SHP77 (cell line): Measurements from ENCODE around the gene CPNE7.
A peak's percentile ranks its signal among the peaks of the same experiment; 100 is the strongest.
"Not testable (repeated sequence)": the region's sequence is repeated elsewhere in the genome, so short reads cannot be mapped to it uniquely, and the experiment has no call there.

ENCODE experiments used
- DNase-seq, 2 experiments: peaks; one replicate each; lab custom pipeline; 2025; lab: John Stamatoyannopoulos, UW

The CPNE7 gene

DNA sequence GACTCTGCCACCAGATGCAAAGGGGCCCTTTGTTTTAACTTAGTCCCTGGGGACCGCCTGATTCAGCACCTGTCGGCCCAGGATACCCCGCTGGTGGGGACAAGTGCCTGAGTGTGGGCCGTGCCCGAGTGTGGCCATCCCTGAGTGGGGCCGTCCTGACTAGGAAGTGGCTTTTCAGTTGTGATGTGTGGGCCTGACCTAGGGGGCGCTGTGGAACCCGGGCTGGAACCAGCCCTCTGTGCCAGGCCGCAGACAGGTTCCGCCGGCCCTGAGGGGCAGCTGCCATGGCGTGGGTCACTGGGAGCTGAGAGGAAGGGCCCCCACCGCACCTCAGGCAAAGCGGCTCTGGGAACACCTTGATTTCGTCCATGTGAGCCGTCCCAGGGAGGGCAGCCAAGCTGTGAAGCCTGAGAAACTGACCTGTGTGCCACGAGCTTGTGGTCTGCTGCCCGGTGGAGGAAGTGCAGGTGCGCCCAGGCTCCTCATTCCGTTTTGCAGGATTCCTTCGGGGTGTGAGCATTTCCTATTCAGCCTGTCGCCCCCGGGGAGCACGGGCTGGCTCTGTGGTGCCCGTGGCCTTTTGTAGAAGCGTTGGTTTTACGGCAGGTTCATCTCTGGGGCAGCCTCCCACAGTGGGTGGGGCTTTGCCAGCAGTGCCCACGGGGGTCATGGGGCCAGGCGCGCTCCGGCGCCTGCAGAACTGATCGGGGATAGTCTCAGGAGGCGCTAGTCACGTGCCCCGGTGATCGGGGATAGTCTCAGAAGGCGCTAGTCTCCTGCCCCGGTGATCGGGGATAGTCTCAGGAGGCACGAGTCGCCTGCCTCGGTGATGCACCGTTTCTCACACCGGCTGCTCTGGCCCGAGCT, 9.8 kb upstream of the CPNE7 start:
- DNase-seq: peak; percentile 30 to 62

DNA sequence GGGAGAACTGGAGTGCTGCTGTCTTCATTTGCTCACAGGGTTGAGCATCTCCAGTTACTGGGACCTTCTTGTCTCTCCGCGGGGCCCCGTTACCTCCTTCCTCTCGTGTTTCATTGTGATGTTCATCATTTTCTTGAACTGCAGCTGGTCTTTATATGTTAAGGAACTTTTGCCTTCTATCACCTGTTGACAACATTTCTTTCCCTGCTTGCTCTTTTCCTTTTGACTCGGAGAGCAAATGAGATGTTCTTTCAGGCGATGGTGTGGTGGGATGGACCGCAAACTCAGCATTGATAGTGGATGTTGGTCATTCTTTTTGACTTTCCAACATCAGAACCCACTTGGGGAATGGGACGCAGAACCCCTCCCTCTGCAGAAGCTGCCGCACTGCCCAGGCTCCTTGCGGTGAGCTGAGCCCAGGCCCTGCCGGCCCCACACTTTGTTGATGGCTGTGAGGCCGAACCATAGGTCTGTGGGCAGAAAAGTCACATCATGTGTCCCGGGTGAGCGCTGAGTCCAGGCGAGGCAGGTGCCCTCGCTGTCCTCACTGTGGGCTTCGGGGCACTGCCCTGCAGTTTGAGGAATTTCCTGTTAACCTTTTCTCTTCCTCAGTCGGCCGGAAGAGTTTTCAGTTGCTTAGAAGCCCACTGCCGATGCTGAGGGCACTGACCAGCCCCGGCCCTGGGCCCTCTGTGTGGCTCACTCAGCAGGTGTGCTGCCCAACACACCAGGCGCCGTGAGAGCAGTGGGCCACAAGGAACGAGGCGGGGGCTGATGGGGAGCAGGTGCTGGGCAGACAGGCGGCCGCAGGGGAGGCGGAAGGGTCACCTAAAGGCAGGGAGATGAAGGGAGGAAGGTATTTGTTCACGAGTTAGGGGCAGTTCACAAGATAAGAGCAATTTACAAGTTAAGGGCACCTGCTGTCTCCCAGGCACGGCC, 7.6 kb upstream of the CPNE7 start:
- no peak for DNase-seq

DNA sequence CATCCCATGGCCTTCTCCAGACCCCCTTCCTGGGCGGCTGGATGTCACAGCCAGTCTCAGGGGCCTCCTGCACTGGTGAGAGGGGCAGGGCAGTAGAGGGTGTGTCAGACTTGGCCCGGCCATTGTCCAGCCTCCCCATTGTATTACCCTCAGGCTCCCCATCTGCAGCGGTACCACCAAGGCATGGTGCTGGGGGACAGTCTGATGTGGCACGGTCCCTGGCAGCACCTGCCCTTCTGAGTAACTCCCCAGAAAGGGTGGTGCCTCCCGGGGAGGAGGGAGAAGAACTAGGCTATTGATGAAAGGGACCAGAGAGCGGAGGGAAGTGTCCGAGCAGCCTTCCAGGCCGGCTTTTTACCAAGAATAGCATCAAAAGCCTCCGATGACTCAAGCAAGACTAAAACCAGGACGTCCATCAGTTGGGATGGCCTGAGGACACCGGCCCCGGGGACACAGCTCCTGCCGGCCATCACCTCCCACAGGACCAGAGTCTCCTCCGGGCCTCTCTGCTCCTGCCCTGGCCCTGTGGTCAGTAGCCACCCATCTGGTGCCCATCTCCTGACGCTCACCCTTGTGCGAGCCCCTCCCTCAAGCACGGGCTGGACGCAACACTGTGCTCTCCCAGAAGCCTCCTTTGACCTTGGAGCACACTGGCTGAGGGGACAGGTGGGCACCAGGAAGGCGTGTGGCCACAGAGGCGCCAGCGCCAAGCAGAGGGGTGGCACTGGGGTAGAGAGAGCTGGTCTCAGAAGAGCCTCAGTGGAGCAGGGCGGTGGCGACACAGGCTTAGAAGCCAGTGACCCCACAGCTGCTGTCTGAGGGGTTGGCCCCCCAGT, 5.8 kb upstream of the CPNE7 start:
- no peak for DNase-seq

DNA sequence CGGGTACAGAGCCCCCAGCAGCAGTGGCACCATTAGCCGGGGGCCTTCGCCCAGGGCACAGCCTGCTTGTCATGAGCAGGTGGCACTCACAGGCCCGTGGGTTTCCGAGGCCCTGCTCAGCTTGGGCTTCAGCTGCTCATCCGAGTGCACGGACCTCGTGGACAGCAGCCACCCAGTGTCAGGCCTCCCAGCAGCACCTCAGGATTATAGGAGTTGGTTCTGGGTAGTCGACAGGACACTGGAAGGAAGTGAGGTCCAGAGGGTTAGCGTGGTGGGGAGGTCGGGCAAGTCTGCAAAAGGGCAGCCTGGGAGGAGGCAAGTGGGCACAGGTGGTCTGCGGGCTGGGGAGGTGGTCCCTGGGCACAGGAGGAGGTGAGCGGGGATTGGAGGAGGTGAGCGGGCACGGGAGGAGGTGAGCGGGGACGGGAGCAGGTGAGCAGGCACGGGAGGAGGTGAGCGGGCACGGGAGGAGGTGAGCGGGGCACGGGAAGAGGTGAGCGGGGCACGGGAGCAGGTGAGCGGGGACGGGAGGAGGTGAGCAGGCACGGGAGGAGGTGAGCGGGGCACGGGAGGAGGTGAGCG, 5.1 kb upstream of the CPNE7 start:
- no peak for DNase-seq

DNA sequence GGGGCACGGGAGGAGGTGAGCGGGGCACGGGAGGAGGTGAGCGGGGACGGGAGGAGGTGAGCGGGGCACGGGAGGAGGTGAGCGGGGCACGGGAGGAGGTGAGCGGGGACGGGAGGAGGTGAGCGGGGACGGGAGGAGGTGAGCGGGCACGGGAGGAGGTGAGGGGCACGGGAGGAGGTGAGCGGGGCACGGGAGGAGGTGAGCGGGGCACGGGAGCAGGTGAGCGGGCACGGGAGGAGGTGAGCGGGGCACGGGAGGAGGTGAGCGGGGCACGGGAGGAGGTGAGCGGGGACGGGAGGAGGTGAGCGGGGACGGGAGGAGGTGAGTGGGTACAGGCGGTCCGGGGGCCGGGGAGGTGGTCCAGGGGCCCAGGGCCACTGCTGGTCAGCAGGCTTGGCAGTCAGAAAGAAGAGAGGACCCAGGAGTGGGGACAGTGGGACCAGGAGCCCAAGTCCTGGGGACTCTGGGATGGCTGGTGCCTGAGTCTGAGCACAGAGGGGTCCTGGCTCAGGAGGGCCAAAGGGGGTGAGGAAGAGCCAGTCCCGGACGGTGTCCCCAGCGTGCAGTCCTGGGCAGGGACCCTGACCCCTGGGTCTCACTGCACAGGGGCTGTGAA, 4.5 kb upstream of the CPNE7 start:
- DNase-seq: not testable (repeated sequence)

DNA sequence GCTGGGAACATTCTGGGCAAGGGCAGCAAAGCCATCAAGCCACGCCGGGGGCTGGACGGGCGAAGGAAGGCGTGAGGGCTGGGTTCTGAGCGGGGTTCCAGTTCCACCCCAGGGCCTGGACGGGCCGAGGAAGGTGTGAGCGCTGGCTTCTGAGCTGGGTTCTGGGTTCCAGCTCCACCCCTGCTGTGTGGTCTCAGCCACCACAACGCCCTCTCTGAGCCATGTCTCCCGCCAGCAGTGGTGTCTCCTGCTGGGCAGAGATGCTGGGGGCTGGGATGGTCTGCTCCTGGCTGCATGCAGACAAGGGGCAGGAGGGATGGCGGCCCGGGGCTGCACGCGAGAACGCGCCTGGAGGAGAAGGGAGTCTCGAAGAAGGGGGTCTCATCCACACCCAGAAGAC, 3.9 kb upstream of the CPNE7 start:
- no peak for DNase-seq

DNA sequence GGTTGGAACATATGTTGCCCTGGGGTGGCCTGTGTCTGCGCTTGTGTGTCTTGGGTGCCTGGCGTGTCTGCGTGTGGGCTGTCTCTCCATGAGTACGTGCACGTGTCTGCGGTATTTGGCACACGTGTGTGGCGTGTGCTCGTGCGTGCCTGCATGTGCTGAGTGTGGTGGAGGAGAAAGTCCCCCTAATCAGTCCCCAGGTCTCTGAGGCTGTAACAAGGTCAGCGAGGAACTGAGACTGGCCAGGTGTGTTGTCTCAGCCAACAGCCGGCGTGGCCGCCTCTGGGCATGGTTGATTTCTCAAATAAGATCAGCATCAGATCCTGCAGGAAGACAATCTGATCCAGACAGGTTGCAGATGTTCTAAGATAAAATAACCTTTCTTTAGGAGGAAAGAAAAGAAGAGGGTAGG, 3.5 kb upstream of the CPNE7 start:
- DNase-seq: no peak

DNA sequence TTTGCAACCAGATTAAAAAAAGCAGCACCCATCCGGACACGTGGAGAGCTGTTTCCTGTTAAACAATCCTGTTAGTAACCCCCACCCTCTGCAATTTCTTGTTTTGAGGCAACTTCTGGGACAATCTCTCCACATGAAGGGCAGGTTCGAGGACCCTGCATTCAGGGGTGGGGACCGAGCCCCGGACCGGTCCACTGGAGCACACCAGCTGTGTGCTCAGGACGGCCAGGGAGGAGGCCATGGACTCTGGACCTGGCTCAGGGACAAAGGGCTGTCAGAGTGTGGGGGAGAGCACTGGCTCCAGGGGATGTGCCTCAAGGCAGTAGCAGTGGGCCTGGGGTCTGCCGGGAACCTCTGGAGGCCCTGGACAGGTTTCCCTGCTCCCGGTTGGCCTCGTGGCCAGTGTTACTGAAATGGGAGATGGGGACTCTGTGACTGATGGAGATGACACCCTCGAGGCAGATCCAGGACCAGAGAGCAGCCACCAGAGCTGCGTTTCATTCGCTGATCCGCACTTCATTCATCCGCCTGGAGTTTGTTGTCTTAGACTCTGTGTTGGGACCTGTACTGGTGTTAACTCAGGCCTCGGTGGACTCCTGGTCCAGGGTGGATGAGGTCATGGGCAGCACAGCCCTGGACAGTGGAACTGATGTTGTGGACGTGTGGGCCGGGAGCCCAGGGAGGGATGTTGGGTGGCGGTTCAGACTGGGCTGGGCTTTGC, 2.9 kb upstream of the CPNE7 start:
- no peak for DNase-seq

DNA sequence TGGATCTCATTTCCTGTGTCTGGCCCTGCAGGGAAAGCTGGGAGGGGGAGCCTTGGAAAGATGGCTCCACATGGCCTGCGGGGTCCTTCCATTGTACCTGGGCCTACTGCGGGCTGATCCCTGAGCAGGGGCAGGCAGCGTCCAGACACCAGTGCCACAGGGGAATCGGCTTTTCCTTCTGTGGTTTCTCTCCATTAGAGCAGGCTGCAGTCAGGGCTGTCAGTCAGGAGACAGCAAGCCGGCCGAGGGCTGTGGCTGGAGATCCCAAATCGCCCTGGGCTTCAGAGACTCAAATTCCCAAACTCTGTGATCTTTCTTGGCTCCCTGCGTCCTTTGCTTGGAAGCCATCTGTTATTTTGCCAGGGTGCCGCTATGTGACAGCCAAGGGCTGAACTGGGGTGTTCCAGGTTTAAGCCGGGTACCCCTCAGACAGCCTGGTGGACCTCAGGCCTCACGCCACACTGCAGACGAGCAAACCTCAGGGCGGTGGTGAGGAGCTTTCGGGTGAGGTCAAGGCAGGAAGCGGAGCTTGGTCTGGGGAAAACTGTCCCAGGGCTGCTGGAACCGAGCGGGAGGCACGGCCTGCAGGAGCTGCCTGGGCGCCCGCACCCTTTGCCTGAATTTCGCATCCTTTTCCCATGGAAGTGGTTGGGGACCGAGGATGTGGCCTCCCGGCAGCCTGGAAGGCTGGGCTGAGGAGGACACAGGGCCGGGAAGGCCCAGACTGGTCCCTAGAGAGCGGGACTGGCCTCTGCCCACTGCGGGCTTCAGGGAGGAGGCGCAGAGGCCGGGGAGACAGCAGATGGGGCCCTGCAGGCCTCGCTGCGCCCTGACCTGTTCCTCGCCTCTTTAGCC, 1.5 kb upstream of the CPNE7 start:
- DNase-seq: no peak

DNA sequence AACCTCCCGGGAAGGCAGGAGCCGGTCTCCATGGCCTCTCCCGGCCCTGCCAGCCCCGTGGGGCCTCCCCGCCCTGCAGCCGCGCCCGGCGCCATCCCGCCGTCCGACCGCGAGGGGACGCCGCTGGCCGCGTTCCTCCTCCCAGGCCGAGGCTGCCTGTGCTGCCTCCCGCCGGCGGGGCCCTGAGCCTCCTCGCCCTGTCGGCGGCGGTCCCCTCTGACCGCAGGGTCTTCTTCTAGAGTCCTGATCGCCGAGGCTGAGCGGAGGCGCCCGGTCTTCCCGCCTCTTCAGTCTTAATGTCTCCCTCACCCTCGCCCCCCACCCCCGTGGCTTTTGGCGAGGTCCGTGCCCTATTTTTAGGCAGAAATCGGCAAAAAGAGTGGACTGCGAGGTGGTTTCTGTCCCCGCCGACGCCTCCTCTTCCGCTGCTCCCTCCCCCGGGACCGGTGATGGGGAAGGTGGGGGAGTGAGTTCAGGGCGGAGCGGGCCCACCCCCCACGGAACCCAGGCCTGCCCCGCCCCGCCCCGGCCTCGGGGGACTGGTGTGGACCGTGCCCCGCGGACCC, 794 bp upstream of the CPNE7 start:
- DNase-seq: no peak

DNA sequence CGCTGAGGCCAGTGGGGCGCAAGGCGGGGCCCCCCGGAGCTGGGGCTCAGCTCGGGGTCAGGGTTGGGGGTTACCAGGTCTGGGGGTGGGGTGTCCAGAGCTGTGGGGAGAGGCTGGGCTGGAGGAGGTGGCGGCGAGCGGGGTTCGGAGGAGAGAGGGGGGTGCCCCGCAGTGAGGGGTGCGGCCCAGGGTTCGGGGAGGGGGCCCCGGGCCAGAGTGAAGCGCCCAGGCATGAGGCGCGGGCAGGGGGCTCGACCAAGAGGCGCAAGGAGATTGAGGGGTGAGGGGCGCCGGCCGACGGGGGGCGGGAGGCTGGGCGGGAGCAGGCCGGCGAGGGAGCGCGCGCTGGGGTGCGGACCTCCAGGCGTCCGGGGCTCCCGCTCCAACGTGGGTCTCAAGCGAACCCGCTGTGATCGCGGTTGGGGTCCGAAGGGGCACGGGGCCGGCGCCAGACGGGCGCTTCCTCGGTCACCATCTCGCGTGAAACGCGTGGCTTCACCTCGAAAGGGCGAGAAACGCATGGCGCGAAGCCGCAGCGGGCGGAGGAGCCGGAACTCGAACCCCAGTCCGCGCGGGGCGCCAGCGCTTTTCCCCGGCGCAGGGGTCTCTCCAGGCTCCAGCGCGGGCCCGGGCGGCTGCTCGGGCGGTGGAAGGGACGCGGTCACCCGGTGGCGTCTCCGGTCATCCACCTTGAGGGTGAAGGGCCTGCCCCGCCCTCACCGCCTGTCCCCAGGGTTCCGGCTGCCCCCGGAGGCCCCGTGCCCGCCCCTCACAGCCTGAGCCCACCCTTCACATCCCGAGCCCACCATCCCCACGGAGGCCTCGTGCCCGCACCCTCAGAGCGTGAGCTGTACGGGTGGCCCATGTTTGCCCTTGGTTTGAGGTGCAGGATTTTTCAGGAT, 846 bp downstream of the CPNE7 start:
- no peak for DNase-seq

DNA sequence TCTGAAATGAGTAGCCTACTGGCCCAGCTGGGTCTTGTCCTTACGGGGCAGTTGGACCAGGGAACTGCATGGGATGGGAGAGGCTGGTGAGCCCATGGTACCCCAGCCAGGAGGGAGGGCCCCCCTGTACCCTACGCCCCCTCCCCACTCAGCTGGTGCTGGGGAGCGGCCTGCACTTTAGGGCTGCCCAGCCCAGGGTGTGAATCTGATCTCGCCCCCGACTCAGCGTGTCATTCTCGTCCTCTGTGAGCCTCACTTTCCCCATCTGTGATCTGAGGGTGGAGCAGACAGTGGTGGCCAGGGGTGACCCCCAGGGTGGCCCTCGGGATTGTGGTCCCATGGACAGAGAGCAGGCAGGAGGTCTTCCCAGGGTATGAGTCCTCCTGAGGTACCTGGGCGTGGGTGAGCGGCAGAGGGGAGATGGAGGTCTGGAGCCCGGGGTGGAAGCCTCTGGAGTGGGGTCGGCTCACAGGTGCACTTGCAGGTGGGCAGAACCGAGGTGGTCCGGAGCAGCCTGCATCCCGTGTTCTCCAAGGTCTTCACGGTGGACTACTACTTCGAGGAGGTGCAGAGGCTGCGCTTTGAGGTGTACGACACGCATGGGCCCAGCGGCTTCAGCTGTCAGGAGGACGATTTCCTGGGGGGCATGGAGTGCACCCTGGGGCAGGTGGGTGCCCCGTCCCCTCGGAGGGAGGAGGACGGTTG, 1.6 kb downstream of the CPNE7 start:
- DNase-seq: no peak

DNA sequence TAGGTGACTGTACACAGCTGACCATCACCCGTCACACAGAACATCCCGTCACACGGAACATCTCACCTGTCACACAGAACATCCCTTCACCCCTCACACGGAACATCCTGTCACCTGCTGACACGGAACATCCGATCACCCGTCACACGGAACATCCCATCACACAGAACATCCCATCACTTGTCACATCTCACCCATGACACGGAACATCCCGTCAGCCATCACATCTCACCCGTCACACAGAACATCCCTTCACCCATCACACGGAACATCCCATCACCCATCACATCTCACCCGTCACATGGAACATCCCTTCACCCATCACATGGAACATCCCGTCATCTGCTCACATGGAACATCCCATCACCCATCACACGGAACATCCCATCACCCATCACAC, 3.8 kb downstream of the CPNE7 start:
- DNase-seq: no peak

DNA sequence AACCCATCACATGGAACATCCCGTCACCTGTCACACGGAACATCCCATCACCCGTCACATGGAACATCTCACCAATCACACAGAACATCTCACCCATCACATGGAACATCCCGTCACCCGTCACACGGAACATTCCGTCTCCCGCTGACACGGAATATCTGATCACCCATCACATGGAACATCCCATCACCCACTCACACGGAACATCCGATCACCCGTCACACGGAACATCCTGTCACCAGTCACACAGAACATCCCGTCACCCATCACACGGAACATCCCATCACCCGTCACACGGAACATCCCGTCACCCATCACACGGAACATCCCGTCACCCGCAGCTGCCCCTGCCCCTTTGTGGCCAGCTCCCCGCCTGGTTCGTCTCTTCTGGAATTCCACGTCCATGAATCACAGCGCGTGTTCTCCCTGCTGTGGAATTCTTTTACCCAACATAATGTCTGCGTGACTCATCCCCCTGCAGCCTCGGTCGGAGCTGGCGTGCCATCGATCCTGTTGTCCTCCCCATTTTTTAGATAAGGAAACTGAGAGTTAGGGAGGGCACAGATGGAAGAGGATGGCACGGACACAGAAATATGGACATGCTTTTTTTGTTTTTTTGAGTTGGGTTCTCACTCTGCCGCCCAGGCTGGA, 5.6 kb downstream of the CPNE7 start:
- no peak for DNase-seq

DNA sequence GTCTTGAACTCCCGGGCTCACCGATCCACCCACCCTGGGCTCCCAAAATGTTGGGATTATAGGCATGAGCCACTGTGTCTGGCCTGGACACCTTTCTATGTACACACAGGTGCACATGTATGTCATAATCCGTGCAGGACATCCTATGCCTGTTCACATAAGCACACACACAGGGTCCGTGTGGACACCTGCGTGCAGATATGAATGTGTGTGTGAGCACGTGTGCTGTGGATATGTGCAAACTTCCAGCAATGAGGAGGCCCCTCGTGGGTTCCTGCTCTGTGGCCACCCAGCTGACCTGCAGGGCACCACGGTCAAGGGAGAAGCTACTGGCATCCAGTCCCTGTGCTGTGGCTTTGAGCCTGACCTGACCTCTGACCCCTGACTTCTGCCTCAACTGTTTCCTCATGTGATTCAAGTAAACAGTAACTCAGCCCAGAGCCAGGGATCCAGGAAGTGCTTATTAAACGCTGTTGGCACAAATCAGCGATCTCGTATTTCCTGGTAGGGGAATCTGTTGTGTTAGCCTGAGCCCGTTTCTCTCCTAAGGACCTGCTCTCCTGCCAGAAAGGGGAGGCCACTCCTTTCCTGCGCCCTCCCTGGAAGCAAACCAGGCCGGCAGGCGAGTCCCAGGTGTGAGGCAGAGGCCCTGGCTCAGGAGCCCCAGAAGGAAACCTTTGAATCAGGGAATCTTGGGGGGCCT, 6.5 kb downstream of the CPNE7 start:
- no peak for DNase-seq

DNA sequence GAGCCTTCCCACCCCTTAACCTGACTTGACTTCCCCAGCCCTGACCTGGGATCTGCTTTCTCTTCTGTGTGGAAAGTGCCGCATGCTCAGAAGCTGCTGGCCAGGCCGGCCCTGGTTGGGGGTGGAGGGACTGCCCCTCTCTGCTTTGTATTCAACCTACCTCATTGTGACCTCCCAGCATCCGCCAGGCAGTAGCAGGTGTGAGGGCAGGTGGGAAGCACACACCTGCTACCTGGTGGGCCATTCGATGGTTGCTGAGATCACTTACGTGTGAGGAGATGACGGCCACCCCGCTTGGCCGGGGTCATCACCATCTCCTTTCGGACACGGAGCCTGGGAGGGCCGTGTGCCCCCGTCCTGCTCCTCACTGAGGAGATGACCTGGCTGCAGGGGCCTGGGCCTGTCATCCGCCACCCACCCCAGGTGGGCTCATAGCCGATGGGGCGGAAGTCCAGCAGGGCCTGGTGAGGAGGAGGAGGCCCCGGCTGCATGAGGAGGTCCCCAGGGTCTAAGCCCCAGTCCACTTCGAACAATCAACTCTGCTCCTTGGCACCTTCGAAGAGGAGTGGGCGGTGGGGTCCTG, 7.1 kb downstream of the CPNE7 start:
- DNase-seq: no peak
